Activated CD8-positive, alpha-beta memory T cell treated with anti-CD3 and anti-CD28 coated beads for 48 hours (primary cell): ENCODE measurements around the gene RHO.
A peak's percentile ranks its signal among the peaks of the same experiment; 100 is the strongest.
"Not testable (repeated sequence)": the region's sequence is repeated elsewhere in the genome, so short reads cannot be mapped to it uniquely, and the experiment has no call there.

Experiments used
- DNase-seq, 3 experiments: peaks; one replicate each; pipeline ENCODE4 v3.0.0-alpha.2; 2020; ENCODE audit warnings: low read depth in 2 of 3, low spot score in 2 of 3

The RHO gene

DNA sequence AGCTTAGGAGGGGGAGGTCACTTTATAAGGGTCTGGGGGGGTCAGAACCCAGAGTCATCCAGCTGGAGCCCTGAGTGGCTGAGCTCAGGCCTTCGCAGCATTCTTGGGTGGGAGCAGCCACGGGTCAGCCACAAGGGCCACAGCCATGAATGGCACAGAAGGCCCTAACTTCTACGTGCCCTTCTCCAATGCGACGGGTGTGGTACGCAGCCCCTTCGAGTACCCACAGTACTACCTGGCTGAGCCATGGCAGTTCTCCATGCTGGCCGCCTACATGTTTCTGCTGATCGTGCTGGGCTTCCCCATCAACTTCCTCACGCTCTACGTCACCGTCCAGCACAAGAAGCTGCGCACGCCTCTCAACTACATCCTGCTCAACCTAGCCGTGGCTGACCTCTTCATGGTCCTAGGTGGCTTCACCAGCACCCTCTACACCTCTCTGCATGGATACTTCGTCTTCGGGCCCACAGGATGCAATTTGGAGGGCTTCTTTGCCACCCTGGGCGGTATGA lies at the start of gene RHO:
Gene RHO, plus strand, starts transcription at position 51 of the 512 bp plus-strand sequence. Its CDS starts 95 bp downstream, at position 146.
- DNase-seq = no peak

DNA sequence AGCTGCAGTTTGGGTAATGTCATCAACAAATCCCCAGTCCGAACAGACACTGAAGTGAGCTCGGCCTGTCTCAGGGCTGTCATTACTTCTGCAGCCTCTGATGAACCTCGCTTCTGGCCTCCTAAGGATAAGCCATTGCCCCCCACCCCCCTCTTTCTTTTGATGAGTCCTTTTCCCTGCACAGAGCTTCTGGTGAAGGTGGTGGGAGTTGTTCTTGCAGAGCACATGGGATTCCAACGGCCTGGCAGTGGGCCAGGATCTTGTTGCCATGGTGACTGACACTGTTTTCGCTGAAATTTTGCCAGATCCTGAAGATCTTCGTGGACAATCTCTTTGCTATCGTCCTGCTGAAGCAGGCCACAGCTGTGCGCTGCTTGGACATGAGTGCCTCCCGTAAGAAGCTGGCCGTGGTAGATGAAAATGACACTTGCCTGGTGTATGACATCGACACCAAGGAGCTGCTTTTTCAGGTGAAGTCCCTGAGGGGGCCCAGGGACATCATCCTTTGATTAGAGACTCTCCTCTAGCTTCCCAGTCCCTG lies 47.1 kb upstream of the RHO start:
- DNase-seq = not testable (repeated sequence)

DNA sequence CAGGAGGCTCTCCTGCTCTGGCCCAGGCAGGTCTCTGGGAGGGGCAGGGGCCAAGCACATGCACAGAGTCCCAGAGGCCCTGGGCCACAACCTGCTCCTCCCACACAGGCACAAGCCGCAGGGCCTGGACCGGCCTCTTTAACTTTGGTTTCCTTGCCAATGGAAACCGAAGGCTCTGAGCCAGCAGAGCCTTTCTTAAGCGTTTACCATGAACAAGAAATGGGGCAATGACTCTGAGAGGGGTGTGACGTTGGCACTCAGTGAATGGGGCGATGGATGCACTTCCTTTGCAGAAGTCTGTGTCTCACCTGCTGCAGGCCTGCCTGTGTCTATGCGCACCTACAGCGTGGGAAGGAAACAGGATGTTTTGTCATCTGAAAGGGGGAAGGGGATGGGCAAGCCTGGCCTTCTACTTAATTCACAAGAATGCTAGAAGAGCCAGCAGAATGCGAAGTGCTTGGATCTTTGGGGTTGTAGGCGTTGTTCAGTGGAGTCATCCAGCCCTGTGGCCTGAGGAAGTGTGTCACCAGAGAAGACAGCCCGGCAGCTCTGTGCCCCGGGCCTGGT lies 46.6 kb upstream of the RHO start:
- no peak for DNase-seq

- DNase-seq = no peak
Measured at GRCh38 chr3:129482721-129483120, 45.7 kb upstream of the RHO start.

- DNase-seq = no peak
Measured at GRCh38 chr3:129483870-129484269, 44.6 kb upstream of the RHO start.

- DNase-seq = not testable (repeated sequence)
Measured at GRCh38 chr3:129485146-129485545, 43.3 kb upstream of the RHO start.

GRCh38 chr3:129485721-129486663 lies 42.4 kb upstream of the RHO start:
- no peak for DNase-seq

- no peak for DNase-seq
Measured at GRCh38 chr3:129486664-129487035, 41.8 kb upstream of the RHO start.

DNA sequence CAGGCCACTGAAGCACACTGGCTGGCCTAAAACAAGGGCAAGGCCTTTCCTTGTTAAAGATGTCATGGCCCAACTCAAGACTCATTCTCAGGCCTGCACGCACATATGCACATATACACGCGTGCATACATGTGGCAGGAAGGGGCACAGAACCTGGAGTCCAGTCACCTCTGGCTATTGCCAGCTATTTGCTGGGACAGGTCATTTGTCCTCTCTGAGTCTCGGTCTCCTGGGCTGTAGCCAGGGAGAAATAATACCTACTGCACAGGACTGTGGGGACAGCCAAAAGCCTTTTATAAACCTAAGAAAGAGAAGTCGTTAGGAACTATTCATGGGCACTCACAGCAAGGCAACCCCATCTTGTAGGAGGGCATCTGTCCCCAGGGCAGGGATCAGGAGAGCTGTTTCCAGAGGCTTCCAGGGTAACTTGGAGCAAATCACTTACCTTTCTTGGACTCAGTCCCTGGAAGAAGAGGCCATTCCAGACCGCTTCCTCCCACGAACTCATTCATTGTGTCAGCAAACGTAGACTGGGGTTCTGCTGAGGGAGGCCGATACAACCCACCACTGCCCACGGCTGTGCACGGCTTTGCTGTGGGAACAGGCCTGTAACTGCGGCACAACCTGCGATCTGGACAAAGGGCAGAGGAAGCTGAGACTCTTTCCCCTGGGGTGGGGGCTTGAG lies 41.1 kb upstream of the RHO start:
- no peak for DNase-seq

- DNase-seq = not testable (repeated sequence)
Measured at GRCh38 chr3:129487868-129488335, 40.5 kb upstream of the RHO start.

DNA sequence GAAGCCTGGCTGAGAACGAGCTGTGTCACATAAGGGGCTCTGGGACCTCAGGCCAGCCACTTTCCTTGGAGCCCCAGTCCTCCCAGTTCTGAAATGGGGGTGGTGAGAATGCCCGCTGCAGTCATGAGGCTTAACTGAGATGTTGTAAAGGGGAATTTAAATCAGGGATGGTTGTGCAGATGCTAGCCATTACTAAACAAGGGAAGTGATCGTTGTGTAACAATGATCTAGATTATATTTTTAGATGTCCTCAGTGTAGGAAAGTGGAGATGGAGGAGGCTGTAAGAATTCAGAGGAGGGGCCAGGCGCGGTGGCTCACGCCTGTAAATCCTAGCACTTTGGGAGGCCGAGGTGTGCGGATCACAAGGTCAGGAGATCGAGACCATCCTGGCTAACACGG lies 39.2 kb upstream of the RHO start:
- DNase-seq = not testable (repeated sequence)

DNA sequence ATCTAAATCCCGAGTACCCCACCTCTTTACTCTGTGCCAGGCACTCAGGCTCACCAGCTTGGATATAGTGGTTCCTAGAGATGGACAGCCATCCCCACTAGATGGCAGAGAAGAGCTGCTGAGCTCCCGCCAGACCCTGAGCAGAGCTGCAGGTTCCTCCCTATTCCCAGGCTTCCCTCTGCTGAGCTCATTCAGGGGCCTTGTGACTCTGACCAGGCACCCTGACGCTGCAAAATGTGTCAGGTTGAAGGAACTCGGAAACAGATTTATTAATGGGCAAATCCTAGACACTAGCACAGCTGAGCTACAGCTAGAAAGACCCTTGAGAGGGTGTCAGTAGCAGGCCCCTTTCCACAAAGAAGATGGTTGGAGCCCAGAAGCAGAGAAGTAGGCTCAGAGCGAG lies 38.2 kb upstream of the RHO start:
- peak; percentile 5 to 27 (median 12) for DNase-seq

- not testable (repeated sequence) for DNase-seq
Measured at GRCh38 chr3:129491077-129491476, 37.4 kb upstream of the RHO start.

GRCh38 chr3:129491794-129492193 lies 36.6 kb upstream of the RHO start:
- no peak for DNase-seq

GRCh38 chr3:129492691-129493090 lies 35.7 kb upstream of the RHO start:
- DNase-seq = no peak

- no peak for DNase-seq
Measured at GRCh38 chr3:129493206-129493605, 35.2 kb upstream of the RHO start.

- DNase-seq = not testable (repeated sequence)
Measured at GRCh38 chr3:129494499-129494898, 33.9 kb upstream of the RHO start.

DNA sequence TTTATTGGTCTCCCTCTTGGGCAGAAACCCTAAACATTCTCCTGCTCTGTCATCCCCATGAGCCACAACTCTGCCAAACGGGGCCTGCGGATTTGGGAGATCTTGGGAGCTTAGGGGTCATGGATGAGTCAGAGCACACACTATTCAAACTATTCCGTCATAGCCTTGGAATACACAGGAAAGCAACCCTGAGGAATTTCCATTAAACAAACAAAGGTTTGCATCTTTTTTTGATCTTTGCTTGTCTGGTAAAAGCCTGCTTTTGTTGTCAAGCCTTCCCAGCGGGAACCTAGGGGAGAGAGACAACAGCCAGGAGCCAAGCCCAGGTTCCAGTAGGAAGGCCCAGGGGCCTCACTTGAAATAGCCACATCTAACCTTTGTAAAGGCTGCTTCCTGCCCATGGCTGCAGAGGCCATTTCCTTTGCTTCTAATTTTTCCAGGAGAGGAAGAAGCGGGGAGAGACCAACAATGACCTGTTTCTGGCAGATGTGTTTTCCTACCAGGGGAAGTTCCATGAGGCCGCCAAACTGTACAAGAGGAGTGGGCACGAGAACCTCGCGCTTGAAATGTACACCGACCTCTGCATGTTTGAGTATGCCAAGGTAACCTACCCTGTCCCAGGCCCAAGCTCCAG lies 33.3 kb upstream of the RHO start:
- not testable (repeated sequence) for DNase-seq

GRCh38 chr3:129497876-129498275 lies 30.6 kb upstream of the RHO start:
- not testable (repeated sequence) for DNase-seq

DNA sequence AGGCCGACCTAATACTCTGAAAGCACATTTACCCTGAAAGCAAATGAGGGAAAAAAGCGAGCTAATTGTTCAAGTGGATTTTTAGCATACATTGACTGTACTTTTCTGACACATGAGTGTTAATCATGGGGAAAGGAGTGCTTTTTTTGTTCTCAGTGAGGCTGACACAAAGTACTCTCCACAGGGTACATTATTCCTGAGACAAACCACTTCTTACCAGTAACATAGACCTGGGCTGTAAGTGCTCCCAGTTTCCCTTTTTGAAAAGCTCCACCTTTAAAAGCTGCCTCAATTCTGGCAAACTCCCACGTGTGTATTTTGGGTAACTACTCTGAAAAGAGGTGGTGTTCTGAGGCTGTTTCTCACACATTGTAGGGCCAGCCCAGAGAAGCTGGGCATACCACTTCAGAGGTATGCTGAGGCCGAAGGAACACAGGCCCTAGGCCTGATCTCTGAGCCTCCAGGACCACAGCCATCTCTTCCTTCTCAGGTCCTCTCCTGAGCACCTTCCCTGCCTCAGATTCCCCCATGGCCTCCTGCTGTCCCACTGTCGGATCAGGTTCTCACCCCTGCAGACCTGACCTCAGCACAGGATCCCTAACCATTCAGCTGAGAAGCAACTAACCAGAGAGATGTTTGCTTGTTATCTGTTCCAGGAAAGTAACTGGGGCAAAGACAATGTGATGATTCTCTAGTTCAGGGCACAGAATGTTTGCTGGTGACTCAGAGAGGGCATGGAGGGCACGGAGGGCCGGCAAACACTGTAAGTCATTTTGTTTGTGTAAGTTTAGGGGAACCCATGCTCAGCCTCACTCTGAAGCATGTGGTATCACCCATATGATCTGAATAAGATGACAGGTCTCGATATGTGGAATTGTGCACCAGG lies 29.6 kb upstream of the RHO start:
- not testable (repeated sequence) for DNase-seq
